ENCODE results near the gene GALNT13.
"Not testable (repeated sequence)": the region's sequence is repeated elsewhere in the genome, so short reads cannot be mapped to it uniquely, and the experiment has no call there.

Gene GALNT13

DNA sequence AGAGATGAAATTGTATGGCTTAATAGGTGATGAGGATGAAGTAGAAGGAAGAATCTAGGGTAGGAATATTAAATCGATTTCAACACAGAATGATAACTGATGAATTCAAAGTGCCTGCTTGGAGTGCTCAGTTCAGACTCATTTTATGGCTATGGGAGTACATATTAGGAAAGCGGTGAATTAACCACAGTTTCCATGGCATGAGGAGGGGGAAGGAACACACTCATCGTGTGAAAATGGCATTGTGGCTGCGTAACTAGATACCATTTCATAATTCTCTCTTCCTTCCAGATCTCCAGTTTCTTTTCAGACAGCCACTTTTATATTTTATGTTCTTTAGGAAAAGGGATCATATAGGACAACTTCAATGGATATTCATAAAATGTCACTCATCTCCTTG is 594.5 kb downstream of the GALNT13 start:
- no peak overlapping the region for H3K9ac ChIP-seq (ENCODE audit: low read length)
- H3K79me2 ChIP-seq (ENCODE audit: low read length), result no peaks in the 10 kb centered on the region
- H2AFZ ChIP-seq (ENCODE audit: low read length), result no peak overlapping the region
- no peak overlapping the region for H3K4me3 ChIP-seq (ENCODE audit: low read length)
- no peaks in the 10 kb centered on the region for H3K9me2 ChIP-seq (replicated peaks; ENCODE audit: insufficient read depth, low read length)
- H3K4me1 ChIP-seq (ENCODE audit: low read length), result no peaks in the 10 kb centered on the region
- no peaks in the 10 kb centered on the region for H4K20me1 ChIP-seq (ENCODE audit: insufficient read depth, low read length)
- no peaks in the 10 kb centered on the region for H3K36me3 ChIP-seq (replicated peaks; ENCODE audit: insufficient read depth, low read length)
- H3K27ac ChIP-seq (ENCODE audit: low read length), result no peak overlapping the region
- H3K4me2 ChIP-seq (ENCODE audit: low read depth, low read length), result no peak overlapping the region
- TF ChIP-seq CTCF (IDR thresholded peaks at IDR 0.05; ENCODE audit: low read length) (no peak), EZH2phosphoT487 (IDR thresholded peaks at IDR 0.05; ENCODE audit: low read length) (no peak), EZH2 (optimal IDR thresholded peaks at IDR 0.05; ENCODE audit: low read depth, low read length) (no peak)
- no peaks in the 10 kb centered on the region for H3K27me3 ChIP-seq (replicated peaks; ENCODE audit: insufficient read depth, low read length)
- no peaks in the 10 kb centered on the region for H3F3A ChIP-seq (ENCODE audit: insufficient read depth, low read length)
- DNase-seq, result no peak
- H3K9me3 ChIP-seq (replicated peaks; ENCODE audit: insufficient read depth, low read length), result no peaks in the 10 kb centered on the region

DNA sequence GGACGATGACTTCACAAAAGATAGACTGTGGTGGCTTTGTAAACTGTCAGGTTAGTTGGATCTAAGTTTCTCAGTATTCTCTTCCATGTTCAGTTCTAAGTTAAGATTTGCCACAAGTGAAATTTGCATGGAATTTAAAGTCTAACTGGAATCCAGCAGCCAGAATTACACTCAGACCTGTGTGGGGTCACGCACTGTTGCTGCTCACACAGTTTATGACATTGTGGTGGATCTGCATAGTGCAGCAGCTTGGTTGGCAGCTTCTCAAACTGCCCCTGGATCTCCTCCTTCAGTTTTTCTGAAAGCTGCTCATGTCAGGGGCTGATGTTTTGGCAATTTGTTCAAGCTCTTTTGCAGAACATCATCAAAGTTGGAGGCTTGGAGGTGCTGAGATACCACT is 598.7 kb downstream of the GALNT13 start:
- H3F3A ChIP-seq (ENCODE audit: insufficient read depth, low read length), result no peaks in the 10 kb centered on the region
- H3K79me2 ChIP-seq (ENCODE audit: low read length), result no peaks in the 10 kb centered on the region
- H2AFZ ChIP-seq (ENCODE audit: low read length), result no peak overlapping the region
- no peak overlapping the region for H3K4me3 ChIP-seq (ENCODE audit: low read length)
- no peaks in the 10 kb centered on the region for H3K4me1 ChIP-seq (ENCODE audit: low read length)
- H3K9ac ChIP-seq (ENCODE audit: low read length), result no peak overlapping the region
- no peaks in the 10 kb centered on the region for H4K20me1 ChIP-seq (ENCODE audit: insufficient read depth, low read length)
- H3K9me3 ChIP-seq (replicated peaks; ENCODE audit: insufficient read depth, low read length), result no peaks in the 10 kb centered on the region
- no peak for DNase-seq
- no peaks in the 10 kb centered on the region for H3K36me3 ChIP-seq (replicated peaks; ENCODE audit: insufficient read depth, low read length)
- no peak for TF ChIP-seq EZH2phosphoT487 (IDR thresholded peaks at IDR 0.05; ENCODE audit: low read length)
- TF ChIP-seq CTCF (IDR thresholded peaks at IDR 0.05; ENCODE audit: low read length), result no peak
- TF ChIP-seq EZH2 (optimal IDR thresholded peaks at IDR 0.05; ENCODE audit: low read depth, low read length), result no peak
- H3K27me3 ChIP-seq (replicated peaks; ENCODE audit: insufficient read depth, low read length), result no peaks in the 10 kb centered on the region
- no peak overlapping the region for H3K4me2 ChIP-seq (ENCODE audit: low read depth, low read length)
- H3K9me2 ChIP-seq (replicated peaks; ENCODE audit: insufficient read depth, low read length), result no peaks in the 10 kb centered on the region
- H3K27ac ChIP-seq (ENCODE audit: low read length), result no peak overlapping the region

DNA sequence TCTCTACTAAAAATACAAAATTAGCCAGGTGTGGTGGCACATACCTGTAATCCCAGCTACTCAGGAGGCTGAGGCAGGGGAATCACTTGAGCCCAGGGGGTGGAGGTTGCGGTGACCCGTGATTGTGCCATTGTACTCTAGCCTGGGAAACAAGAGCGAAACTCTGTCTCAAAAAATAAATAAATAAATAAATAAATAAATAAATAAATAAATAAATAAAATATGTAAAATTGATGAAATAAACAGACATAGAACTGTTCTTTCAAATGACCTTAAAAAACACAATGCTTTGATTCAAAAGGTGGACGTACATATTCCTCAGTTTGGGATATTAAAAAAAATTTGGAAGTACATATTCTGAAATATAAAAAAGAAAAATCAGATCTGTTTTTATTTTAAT is 599.8 kb downstream of the GALNT13 start:
- H3F3A ChIP-seq (ENCODE audit: insufficient read depth, low read length); H4K20me1 ChIP-seq (ENCODE audit: insufficient read depth, low read length); H3K9me3 ChIP-seq (replicated peaks; ENCODE audit: insufficient read depth, low read length); H3K27me3 ChIP-seq (replicated peaks; ENCODE audit: insufficient read depth, low read length); H3K9ac ChIP-seq (ENCODE audit: low read length); DNase-seq; H3K27ac ChIP-seq (ENCODE audit: low read length); H3K9me2 ChIP-seq (replicated peaks; ENCODE audit: insufficient read depth, low read length); H3K79me2 ChIP-seq (ENCODE audit: low read length); H2AFZ ChIP-seq (ENCODE audit: low read length); H3K36me3 ChIP-seq (replicated peaks; ENCODE audit: insufficient read depth, low read length); H3K4me3 ChIP-seq (ENCODE audit: low read length); H3K4me1 ChIP-seq (ENCODE audit: low read length); H3K4me2 ChIP-seq (ENCODE audit: low read depth, low read length): not testable (repeated sequence)

DNA sequence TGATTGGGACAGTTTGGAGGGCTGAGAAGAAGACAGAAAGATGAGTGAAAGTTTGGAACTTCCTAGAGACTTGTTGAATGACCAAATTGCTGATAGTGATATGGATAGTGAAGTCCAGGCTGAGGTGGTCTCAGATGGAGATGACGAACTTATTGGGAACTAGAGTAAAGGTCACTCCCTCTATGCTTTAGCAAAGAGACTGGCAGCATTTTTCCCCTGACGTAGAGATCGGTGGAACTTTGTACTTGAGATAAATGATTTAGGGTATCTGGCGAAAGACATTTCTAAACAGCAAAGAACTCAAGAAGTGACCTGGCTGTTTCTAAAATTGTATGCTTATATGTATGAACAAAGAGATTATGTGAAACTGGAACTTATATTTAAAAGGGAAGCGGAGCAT is 605.6 kb downstream of the GALNT13 start:
- H4K20me1 ChIP-seq (ENCODE audit: insufficient read depth, low read length), result no peaks in the 10 kb centered on the region
- H3K36me3 ChIP-seq (replicated peaks; ENCODE audit: insufficient read depth, low read length), result no peaks in the 10 kb centered on the region
- TF ChIP-seq EZH2phosphoT487 (IDR thresholded peaks at IDR 0.05; ENCODE audit: low read length) (no peak), EZH2 (optimal IDR thresholded peaks at IDR 0.05; ENCODE audit: low read depth, low read length) (no peak), CTCF (IDR thresholded peaks at IDR 0.05; ENCODE audit: low read length) (no peak)
- no peaks in the 10 kb centered on the region for H3K79me2 ChIP-seq (ENCODE audit: low read length)
- no peak for DNase-seq
- H3K27ac ChIP-seq (ENCODE audit: low read length), result no peak overlapping the region
- H3K4me3 ChIP-seq (ENCODE audit: low read length), result no peak overlapping the region
- no peak overlapping the region for H2AFZ ChIP-seq (ENCODE audit: low read length)
- no peak overlapping the region for H3K4me2 ChIP-seq (ENCODE audit: low read depth, low read length)
- H3K27me3 ChIP-seq (replicated peaks; ENCODE audit: insufficient read depth, low read length), result no peaks in the 10 kb centered on the region
- H3K4me1 ChIP-seq (ENCODE audit: low read length), result no peaks in the 10 kb centered on the region
- no peak overlapping the region for H3K9ac ChIP-seq (ENCODE audit: low read length)
- H3K9me3 ChIP-seq (replicated peaks; ENCODE audit: insufficient read depth, low read length), result no peaks in the 10 kb centered on the region
- no peaks in the 10 kb centered on the region for H3K9me2 ChIP-seq (replicated peaks; ENCODE audit: insufficient read depth, low read length)
- no peaks in the 10 kb centered on the region for H3F3A ChIP-seq (ENCODE audit: insufficient read depth, low read length)

Measured in MM.1S (cell line).